ENCODE results near the gene KCNB1.
"Not testable (repeated sequence)": the region's sequence is repeated elsewhere in the genome, so short reads cannot be mapped to it uniquely, and the experiment has no call there.

KCNB1 gene

DNA sequence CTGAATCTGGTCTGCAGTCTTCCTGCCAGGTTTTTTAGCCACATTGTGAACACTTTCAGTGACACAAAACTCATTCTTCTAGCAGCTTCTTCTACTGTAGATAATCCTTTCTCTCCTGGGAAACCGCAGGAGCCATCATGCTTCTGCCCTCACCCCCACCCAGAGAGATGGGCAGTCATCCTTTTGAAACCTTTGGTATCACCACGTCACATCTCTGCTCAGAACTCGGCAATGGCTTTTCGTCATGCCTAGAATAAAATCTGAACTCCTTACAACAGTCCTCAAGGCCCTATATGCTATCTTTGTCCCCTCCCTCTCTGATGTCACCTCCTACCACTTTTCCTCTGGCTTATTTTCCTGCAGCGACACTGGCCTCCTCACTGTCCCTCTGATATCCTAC, 158.2 kb downstream of the KCNB1 start:
- DNase-seq (ENCODE audit: low read depth, low spot score): no peak

DNA sequence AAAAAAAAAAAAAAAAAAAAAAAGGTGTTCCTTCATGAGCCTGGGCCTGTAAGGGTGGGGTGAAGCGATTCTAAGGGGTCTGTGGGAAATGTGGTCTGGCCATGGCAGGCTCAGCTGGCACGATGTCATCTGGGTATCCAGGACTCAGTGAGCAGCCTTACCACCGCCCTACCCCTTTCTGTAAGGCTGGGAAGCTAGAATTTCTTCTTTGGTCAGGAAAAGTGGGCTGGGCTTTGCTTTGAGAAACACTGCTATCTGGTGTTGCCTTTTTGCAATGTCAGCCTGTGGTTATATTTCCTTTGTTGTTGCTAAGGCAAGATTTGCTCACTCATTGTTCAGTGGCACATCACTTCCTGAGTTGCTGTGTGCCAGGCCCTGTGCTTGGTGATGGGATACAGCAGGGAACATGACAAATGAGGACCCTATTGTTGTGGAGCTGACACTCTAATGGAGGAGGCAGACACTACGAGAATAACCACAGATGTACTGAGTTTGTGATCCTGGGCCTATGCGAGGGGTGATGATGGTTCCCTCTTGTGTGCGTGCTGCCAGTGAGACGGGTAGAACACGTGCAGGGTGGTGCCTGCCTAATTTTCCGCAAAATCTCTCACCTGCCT, 158.7 kb downstream of the KCNB1 start:
- DNase-seq (ENCODE audit: low read depth, low spot score): peak; percentile 83

DNA sequence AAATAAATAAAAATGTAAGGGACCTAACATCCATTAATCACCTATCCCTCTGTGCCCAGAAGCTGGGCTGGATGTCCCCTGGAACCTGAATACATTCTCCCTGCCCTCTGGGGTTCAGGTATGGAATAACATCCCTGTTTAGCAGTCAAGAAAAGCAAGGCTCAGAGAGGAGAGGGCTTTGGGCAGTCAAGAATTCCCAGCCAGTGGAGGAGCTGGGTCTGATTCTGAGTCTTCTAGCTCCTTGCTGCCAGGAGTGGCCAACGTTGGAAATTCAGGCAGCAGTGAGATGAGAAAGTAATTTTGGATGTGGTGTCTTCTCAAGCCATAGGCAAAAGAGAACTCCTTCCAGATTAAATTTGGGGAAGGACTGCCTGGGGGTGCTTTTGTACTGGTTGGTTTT, 162.0 kb downstream of the KCNB1 start:
- DNase-seq (ENCODE audit: low read depth, low spot score): peak; percentile 62

DNA sequence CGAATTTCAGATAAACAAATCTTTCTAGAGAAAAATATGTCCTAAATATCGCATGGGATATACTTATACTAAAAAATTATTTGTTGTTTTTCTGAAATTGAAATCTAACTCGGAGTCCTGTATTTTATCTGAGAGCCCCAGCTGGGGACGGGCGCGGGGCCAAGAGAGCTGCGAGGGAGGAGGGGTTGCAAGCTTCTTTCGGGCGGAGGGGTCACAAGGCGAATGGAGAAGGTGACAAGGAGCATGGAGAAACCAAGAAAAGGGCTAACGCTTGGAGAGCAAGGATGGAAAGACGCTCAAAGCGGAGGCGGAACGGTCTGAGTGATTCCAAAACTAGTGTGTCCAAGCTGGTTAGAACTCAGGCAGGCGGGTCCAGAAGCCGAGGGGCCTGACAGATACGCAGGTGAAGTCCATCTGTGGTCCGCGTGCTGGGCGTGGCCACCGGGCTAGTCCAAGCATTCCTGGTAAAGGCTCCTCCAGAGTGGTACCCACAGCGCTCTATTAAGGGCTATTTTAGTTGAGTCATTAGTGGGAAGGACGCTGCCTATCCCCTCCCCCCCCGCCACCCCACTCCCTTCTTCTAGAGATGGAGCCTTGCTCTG, 163.2 kb downstream of the KCNB1 start:
- no peak for DNase-seq (ENCODE audit: low read depth, low spot score)

DNA sequence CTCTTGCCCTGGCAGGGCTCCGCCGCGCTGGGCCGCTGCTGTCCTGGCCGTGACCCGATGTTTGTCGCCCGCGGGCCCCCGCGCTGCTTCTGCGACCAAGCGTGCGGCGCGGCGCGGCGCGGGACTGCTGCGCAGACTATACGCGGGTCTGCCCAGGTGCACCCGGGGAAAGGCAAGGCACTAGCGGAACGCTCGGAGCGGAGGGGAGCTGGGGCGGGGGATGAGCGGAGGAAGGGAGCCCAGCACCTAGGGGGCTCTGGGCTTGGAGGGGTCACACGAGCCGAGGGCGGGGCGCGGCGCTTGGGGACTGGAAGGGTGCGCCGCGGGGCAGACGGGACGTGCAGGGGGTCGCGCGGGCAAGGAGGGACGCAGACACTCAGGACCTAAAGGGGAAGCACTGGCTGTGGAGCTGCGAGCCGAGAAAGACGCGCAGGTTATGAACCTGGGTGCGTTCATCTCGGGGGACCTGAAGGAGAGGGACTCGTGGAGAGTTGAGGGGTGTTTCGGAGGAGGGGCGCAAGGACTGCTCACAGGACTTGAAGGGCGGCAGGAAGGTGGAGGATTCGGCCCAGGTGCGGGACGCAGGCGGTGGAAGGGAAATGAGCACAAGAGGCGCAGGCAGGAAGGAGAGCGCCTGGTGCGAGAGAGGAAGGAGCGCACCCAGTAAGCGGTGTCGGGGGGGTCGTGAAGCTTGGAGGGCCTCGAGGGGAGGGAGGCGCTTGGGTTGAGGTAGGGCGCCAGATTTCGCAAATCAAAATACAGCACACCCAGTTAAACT, 163.8 kb downstream of the KCNB1 start:
- peak; percentile 17 for DNase-seq (ENCODE audit: low read depth, low spot score)

DNA sequence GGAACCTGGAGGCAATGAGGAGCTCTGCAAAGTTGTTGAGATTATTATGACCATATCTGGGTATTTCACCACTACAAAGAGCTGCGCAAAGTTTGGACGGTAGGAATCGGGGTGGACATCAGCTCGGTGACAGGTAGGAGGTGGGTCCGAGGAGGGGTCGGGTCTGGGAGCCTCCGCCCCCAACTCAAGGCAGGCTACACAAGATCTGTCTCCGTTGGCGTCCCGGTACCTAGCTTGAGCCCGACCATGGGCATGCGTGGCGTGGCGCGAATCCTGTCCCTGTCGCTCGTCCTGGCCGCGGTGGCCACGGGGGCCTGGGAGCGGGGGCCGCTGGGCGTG, 164.4 kb downstream of the KCNB1 start:
- DNase-seq (ENCODE audit: low read depth, low spot score): no peak

DNA sequence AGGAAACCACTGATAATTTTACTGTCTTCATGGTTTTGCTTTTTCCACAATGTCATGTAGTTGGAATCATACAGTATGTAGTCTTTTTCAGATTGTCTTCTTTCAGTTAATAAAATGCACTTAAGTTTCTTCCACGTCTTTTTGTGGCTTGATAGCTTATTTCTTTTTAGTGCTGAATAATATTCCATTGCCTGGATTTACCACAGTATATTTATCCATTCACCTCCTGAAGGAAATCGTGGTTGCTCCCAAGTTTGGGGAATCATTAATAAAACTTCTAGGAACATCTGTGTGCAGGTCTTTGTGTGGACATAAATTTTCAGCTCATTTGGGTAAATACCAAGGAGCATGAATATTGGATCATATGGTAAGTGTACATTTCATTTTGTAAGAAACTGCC, 165.8 kb downstream of the KCNB1 start:
- DNase-seq (ENCODE audit: low read depth, low spot score): no peak

DNA sequence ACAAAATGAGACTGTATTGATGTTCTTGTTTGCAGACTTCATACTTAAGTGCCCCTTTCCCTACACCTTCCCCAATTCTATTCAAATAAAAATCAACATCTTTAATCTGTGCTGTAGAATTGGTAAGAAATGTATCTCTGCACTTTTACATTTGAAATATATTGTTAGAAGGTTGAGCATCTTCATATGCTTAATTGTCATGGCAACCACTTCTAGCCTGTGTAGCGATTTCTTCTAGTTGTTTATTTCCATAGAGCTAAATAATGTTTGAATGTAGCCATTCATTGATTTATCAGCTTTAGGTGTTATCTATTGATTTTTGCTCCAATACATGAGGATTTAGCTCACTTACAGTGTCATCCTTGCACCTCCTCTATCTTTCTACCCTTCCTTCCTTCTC, 166.9 kb downstream of the KCNB1 start:
- DNase-seq (ENCODE audit: low read depth, low spot score): no peak

DNA sequence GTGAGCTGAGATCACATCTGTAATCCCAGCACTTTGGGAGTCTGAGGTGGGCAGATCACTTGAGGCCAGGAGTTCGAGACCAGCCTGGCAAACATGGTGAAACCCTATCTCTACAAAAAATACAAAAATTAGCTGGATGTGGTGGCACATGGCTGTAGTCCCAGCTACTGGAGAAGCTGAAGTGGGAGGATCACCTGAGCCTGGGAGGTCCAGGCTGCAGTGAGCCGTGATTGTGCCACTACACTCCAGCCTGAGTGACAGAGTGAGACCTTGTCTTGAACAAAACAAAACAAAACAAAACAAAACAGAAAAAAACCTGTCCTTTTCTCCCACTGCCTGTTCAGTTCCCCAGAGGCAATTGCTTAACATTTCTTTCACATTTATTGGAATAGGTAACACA, 168.4 kb downstream of the KCNB1 start:
- not testable (repeated sequence) for DNase-seq (ENCODE audit: low read depth, low spot score)

All from astrocyte of the hippocampus (primary cell).